Measurements from ENCODE around the gene PGLYRP2. TPM values are rescaled to one million over a fixed set of nuclear protein-coding genes. Genes with fewer than 3 reads are reported as not detected.
"Not testable (repeated sequence)": the region's sequence is repeated elsewhere in the genome, so short reads cannot be mapped to it uniquely, and the experiment has no call there.

Gene PGLYRP2
- total RNA-seq, 1 donor from 2014 or later = not detected

GRCh38 chr19:15488489-15489226 is 9.4 kb upstream of the PGLYRP2 start:
- intact Hi-C loops (cut with micrococcal nuclease) = no loop called here

GRCh38 chr19:15487038-15487437 is 7.7 kb upstream of the PGLYRP2 start:
- intact Hi-C loops (cut with micrococcal nuclease) = no loop called here

GRCh38 chr19:15485768-15486167 is 6.5 kb upstream of the PGLYRP2 start:
- intact Hi-C loops (cut with micrococcal nuclease) = not testable (repeated sequence)

DNA sequence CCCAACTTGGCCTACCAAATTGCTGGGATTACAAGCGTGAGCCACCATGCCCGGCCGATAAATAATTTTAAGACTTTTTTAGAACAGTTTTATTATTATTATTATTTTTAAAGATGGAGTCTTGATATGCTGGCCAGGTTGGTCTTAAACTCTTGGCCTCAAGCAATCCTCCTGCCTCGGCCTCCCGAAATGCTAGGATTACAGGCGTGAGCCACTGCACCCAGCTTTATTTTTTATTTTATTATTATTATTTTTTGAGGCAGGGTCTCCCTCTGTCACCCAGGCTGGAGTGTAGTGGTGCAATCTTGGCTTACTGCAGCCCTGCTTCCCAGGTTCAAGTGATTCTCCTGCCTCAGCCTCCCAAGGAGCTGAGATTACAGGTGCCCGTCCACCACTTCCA is 1.7 kb upstream of the PGLYRP2 start:
- intact Hi-C loops (cut with micrococcal nuclease) = not testable (repeated sequence)

GRCh38 chr19:15476325-15476724 is 3.0 kb downstream of the PGLYRP2 start:
- intact Hi-C loops (cut with micrococcal nuclease) = no loop called here

GRCh38 chr19:15475611-15476010 is 3.7 kb downstream of the PGLYRP2 start:
- intact Hi-C loops (cut with micrococcal nuclease) = no loop called here

GRCh38 chr19:15475169-15475568 is 4.1 kb downstream of the PGLYRP2 start:
- intact Hi-C loops (cut with micrococcal nuclease) = no loop called here

- intact Hi-C loops (cut with micrococcal nuclease) = not testable (repeated sequence)
These were observed 5.5 kb downstream of the PGLYRP2 start for GRCh38 chr19:15473821-15474220.

DNA sequence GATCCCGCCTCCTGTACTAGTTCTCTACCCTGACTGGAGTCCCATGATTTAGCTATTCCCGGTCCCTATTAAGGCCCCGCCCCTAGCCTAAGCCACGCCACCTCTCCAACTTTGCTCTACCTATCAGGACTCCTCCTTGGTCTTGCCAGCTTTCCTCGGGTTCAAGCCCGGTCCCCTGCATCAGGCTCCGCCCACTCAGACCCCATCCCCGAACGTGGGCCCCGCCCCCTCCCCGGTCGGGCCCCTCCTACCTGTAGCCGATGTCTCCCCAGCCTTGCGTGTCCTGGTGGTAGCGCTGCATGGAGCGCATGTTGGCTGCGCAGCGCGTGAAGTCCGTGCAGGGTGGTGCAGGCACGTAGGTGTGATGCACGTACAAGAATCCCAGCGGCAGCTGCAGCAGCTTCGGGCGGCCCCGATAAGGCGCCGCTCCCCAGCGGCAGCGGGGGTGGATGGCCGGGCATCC is 7.6 kb downstream of the PGLYRP2 start:
- intact Hi-C loops (cut with micrococcal nuclease) = no loop called here

- intact Hi-C loops (cut with micrococcal nuclease) = loop anchor here (5.0 to 10.0 kb wide), 3 partner anchors 365 to 1098 kb away; partner anchors contain the start of gene KLF2
These were observed 9.6 kb downstream of the PGLYRP2 start for GRCh38 chr19:15469513-15470297.

DNA sequence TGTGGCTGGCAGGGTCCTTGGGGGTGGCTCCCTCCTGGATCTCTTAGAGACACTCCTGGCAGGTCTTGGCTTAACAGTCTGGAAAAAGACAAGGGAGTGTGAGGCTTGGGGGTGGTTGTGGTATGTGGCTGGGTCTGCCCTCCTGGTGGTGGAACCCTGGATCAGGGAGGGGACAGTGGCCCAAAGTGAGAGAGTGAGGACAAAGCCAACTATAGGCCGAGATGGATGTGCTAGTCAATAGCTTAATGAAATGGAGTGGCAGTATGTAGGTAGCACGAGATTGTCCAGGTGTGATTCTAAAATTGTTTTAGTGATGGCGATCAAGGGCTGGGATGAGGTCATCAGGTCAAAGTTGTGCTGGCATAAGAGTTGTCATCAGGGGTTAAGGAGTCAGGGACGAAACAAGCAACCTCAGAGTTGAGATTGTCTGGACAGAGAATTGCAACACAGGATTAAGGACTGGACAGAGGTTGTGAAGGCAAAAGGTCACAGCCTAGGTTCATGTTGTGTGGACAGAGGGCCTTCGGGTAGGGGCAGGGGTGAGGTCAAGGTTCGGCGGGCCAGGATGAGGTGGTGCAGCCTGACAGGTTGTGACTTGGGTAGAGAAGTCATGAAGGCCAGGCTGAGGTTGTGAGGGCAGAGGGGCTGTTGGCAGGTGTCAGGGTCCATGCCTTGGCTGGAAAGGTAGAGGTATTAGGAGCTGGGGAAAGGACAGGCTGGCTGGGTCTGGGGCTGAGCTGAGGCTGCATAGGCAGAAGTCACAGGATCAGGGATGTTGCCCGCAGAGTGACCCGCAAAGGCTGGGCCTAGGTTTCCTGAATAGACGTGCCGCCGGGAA is 10.4 kb downstream of the PGLYRP2 start:
- intact Hi-C loops (cut with micrococcal nuclease) = loop anchor here (5.0 to 10.0 kb wide), 3 partner anchors 366 to 1098 kb away; partner anchors contain the start of gene KLF2

GRCh38 chr19:15467734-15468214 is 11.5 kb downstream of the PGLYRP2 start:
- intact Hi-C loops (cut with micrococcal nuclease) = loop anchor here (1.0 to 10.0 kb wide), 7 partner anchors 17 to 1100 kb away; partner anchors contain the start of gene KLF2

DNA sequence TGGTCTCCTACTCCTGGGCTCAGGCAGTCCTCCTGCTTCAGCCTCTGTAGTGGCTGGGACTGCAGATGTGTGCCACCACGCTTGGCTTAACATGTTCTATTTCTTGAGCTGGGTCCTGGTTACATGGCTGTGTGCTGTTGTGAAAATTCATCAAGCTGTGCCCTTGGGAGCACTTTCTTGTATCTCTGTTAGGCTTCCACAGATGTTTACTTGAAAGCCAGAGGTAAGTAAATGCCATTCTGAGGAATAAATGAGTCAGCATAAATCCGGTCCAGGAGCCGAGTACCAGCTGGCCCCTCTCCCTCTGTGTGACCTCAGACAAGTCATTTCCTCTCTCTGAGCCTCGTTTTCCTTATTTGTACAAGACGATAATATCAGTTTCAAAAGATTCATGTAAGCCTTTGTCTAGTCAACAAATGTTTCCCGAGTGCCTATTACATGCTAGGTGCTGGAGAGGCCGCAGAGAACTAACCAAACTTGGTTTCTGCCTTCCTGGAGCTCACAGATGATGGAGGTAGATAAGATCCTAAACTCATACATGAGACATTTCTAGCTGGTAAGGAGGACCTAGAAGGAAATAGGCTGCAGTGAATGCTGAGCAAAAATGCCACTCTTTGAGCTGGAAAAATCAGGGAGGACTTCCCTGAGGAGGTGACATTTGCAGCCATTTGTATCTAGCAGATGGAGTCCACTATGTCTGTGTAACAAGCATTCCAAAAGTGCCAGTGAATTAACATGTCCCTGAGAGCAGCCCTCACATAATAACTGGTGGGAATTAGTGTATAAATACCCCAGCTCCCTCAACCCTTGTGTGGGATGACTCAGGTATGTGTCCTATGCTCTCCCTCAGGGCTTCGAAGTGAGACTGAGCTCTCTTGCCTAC is 12.2 kb downstream of the PGLYRP2 start:
- intact Hi-C loops (cut with micrococcal nuclease) = loop anchor here (1.0 to 10.0 kb wide), 7 partner anchors 16 to 1100 kb away; partner anchors contain the start of gene KLF2

GRCh38 chr19:15464394-15465385 is 14.6 kb downstream of the PGLYRP2 start, which contains the start of gene RASAL3:
TSS of gene RASAL3 (minus strand) at chr19:15464544. CDS start at chr19:15464358, 186 bp downstream.
- intact Hi-C loops (cut with micrococcal nuclease) = loop anchor here (5.0 to 10.0 kb wide), 3 partner anchors 370 to 1103 kb away; partner anchors contain the start of gene KLF2

DNA sequence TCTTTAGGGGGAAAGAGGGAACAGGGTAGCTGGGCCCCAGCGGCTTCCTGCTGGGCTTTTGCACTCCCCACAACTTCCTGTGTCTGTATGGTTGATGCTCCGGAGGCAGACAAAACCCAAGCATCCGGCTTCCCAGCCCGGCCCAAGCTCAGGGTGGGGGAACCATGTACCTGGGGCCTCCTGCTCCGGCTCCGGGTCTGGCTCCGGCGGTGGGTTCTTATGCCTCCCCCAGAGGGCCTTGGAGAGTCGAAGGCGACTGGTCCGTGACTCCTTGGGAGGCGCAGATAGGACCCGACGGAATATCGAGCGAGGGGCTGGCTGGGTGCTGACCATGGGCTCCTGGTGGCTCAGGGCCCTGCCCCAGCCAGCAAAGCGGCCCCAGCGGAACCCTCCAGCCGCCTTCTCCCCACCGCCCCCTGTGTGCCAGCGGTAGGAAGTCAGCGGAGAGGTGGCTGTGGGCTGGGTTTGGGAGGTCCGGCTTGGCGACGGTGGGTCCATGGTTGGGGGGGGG is 15.4 kb downstream of the PGLYRP2 start:
- intact Hi-C loops (cut with micrococcal nuclease) = loop anchor here (1.0 to 10.0 kb wide), 3 partner anchors 45 to 861 kb away; partner anchors contain the start of gene KLF2

- intact Hi-C loops (cut with micrococcal nuclease) = loop anchor here (10.0 kb wide), 2 partner anchors 373 to 863 kb away; partner anchors contain the start of gene KLF2
These were observed 17.6 kb downstream of the PGLYRP2 start for GRCh38 chr19:15461694-15462093.

DNA sequence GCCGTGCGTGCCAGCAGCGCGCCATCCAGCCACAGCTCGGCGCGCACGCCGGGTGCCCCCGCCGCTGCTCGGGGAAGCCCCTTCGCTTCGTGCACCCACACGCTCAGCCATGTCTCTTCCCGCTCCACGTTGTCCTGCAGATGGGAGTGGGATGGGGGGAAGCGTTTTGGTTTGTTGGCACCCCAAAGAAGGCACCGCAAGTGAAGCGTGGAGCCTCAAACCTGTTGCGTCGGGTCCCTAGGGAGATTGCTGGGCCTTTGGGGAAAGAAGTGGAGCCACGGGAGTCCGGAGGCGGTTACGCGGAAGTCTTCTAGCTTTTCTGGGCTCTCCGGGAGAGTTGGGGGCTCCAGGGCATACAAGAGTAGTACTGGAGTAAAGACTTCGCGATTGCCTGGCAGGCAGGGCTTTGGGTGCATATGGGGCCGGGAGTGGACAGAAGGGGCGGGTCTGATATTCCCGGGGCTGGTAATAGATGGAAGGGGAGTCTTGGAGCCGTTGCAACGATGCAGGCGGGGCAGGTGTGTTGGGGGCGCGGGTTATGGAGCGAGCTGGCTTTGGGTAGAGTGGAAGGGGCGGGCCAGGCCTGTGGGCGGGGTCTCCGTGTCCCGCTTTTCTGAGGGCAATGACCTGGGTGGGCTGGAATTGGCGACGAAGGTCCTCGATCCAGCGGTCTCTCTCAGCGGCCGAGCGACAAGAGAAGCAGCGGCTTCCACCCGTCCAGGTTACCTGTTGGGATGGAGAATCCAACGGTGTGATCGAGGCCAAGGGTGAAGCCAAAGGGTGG is 21.4 kb downstream of the PGLYRP2 start:
- intact Hi-C loops (cut with micrococcal nuclease) = no loop called here

All from T-helper 2 cell treated with Interferon-gamma antibody and Interleukin-4, amounts not matched to agents 100 ng/mL and 5 ng/mL, for 36 hours (primary cell).